ENCODE measurements around the gene CNTN5.
"Not testable (repeated sequence)": the region's sequence is repeated elsewhere in the genome, so short reads cannot be mapped to it uniquely, and the experiment has no call there.

The CNTN5 gene

GRCh38 chr11:100247704-100248103 lies 1227.0 kb downstream of the CNTN5 start:
- no peak for DNase-seq

GRCh38 chr11:100257238-100257803 lies 1236.6 kb downstream of the CNTN5 start:
- not testable (repeated sequence) for DNase-seq

DNA sequence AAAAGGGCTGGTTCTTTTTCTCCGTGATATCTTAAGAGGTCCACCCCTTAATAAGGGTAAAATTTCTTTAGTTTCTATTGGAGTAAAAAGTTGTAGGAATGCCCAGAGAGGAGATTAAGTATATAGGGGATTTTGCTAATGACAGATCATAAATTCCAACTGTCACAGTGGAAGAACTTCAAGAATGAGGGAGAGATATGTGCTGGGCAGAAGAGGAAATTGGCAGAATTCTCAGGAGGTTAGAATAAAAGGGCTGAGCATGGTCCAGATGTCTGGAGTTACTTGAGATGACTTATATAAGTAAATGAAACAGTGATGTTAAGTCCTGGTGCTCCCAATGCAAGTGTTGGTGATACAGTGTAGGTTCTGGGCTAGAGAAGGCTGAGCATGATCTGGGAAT lies 1248.8 kb downstream of the CNTN5 start:
- no peak for DNase-seq

GRCh38 chr11:100273066-100273815 lies 1252.5 kb downstream of the CNTN5 start:
- DNase-seq: no peak

DNA sequence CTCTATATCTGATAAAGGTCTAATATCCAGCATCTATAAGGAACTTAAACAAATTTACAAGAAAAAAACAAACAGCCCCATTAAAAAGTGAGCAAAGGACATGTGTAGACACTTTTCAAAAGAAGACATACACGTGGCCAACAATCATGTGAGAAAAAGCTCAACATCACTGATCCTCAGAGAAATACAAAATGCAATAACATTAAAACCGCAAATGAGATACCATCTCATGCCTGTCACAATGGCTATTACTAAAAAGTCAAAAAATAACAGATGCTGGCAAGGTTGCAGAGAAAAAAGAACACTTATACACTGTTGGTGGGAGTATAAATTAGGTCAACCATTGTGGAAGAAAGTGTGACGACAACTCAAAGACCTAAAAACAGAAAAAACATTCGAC lies 1253.7 kb downstream of the CNTN5 start:
- DNase-seq: not testable (repeated sequence)

DNA sequence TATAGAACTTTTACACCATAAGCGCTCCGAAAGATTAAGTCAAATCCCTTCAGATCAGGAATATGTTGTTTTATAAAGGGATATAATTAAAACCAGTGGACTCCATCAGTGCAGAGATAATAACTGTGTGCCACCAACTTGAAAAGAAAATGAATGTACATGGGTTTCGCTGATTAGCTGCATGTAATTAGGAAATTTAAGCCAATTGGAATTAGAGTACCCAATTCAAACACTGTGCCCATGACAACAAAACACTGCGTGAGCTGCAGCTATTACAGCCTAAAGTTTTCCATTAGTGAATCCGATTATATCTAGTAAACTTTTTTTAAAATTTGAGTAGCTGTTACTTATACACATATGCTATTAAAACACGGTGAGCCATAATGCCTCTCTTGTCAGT lies 1274.0 kb downstream of the CNTN5 start:
- no peak for DNase-seq

- no peak for DNase-seq
These were observed 1275.4 kb downstream of the CNTN5 start for GRCh38 chr11:100296051-100296679.

GRCh38 chr11:100297516-100297915 lies 1276.8 kb downstream of the CNTN5 start:
- no peak for DNase-seq

GRCh38 chr11:100302824-100303223 lies 1282.1 kb downstream of the CNTN5 start:
- DNase-seq: no peak

DNA sequence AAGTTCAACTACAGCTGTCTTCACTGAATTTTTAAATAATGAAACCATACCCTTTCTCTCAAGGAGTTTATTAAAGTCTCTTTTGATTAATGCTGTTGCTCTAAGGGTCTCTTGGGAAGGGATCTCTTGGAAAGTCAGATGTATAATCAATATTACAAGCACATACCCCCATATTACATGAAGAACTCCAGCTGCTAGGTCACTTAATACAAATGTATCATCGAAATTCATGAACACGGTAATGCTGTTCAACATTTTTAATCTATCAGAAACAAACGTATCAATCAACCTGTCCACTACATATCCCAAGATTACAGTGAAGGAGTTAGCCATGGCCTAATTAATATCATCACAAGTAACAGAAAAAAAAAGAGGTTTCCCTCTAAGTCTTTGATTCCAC lies 1283.1 kb downstream of the CNTN5 start:
- no peak for DNase-seq

GRCh38 chr11:100308202-100308601 lies 1287.5 kb downstream of the CNTN5 start:
- DNase-seq: no peak

DNA sequence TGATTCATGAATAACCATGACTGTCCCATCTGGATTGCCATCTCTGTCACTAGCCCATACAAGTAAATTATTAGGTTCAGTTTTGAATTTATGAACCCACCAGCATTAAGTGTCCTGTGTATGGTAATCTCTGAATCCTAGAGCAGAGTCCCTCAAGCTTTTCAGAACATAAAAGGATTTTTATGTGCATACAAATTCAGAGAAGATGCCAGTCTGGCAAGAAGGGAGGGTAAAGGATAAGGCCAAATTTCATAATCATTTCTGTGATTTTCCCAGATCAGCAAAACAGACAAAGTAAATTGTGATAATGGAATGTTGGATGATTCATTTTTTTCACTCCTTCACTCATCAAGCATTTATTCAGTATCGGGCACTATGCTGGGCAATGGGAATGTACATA lies 1295.2 kb downstream of the CNTN5 start:
- DNase-seq: no peak

GRCh38 chr11:100316952-100317351 lies 1296.2 kb downstream of the CNTN5 start:
- DNase-seq: no peak

DNA sequence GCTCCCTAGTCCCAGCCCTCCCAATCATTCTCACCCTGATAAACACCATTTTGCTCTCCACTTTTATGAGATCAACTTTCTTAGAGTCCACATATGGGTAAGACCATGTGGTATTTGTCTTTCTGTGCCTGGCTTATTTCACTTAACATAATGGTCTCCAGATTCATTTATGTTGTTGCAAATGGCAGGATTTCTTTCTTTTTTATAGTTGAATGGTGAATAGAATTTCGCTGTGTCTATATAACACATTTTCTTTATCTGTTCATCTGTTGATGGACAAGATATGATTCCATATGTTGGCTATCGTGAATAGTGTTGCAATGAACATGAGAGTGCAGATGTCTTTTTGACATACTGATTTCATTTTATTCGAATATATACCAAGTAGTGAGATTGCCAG lies 1298.9 kb downstream of the CNTN5 start:
- no peak for DNase-seq

- no peak for DNase-seq
These were observed 1308.0 kb downstream of the CNTN5 start for GRCh38 chr11:100328626-100329340.

DNA sequence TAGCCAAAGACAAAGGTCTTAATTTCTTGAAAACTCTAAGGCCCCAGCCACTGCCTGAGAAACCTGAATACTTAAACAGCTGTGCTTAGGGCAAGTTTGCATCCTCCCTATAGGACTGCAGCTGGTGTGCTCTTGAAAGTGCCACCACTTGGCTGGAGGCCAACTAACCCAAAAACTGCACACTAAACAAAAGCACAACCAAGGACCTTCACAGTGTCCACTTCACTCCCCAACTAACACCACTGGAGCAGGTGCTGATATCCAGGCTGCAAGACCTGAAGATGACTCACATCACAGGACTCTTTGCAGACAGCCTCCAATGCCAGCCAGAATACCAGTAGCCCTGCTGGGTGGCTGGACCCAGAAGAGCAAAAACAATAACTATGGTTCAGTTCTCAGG lies 1308.6 kb downstream of the CNTN5 start:
- no peak for DNase-seq

GRCh38 chr11:100336873-100337272 lies 1316.1 kb downstream of the CNTN5 start:
- DNase-seq: no peak

DNA sequence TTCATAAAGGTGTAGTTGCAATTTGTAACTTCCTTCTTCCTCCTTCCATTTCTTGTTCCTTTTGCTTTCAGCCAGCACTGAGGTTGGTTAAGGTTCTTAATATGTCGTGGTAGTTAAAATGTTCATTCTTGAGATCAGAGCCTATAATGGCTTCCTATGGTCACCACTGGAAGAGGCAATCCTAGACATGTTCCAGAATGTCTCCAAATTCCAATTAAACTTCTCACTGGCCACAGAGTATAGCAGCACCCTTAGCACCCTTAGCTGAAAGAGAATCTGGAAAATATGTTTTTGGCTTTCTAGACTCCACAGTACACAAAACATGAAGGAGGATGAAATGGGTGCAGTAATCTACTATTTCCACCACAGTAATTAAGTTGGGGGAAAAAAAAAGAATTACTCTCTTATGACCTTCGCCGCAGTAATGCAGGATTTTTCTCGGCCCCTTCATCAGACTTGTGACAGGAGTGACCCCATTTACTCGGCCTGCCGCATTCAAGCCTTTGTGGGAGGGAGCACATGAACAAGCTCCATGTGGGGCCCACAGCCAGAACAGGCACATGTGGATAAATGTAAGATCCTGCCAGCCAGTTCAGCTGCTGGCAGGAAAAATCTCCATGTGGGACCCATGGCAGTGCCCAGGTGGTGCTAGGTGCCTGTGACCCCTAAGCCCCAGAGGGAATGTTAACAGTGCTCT lies 1317.5 kb downstream of the CNTN5 start:
- DNase-seq: no peak

DNA sequence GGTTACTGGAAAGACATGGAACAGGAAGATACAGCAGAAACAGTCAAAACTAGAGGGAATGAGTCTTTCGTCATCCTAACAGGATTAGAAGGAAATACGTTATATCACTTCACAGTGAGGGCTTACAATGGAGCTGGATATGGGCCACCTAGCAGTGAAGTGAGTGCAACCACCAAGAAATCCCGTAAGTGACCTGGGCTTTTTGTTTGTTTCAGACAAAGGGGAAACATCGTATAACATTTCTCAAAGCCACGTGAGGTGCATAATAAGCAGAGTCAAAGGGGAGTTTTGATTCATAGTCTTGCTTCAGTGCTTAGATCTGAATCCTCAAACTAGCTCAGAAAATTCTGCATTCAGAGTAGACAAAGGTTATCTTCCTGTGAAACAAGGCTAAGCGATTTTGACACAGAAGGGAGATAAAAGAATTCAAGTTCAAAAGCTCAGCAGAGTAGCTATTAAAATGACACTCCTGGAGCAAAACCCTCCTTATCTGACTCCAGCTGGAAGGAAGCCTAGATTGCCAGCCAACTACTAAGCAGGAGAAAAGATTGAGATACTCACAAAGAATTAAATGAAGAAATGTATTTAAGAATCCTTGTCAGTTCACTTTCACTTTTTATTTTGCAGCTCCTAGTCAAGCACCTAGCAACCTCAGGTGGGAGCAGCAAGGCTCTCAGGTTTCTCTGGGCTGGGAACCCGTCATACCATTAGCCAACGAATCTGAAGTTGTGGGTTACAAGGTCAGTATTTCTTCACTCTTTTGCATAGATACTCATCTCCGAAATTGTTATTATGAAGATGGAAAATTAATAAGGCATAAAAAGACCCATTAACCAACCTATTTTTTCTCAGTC lies 1319.9 kb downstream of the CNTN5 start:
- no peak for DNase-seq

DNA sequence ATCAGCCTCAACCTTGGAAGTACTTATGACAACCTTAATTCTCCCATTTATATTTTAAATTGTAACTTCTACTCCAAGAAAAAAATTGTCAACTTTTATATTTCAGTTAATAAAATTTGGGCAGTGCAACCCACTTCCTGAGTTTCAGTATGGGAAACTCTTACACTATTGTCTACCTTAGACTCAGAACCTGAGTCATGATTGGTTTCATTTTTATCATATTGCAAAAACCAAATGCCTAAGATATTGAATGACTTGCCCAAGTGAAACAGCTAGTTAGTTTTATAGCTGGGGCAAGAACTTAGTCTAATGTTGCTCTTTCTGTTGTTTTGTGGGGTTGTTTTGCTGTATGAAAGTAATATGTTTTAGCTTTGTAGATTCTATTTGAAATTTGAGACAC lies 1332.3 kb downstream of the CNTN5 start:
- no peak for DNase-seq

DNA sequence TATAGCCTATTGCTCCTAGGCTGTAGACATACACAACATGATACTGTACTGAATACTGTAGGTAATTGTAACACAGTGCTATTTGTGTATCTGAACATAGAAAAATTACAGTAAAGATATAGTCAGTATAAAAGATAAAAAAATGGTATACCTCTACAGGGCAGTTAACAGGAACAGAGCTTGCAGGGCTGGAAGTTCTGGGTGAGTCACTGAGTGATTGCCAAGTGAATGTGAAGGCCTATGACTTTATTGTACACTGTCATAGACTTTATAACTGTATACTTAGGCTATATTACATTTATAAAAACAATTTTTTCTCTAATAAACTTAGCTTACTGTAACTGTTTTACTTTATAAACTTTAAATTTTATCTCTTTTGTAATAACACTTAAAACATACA lies 1334.0 kb downstream of the CNTN5 start:
- no peak for DNase-seq

- no peak for DNase-seq
These were observed 1335.3 kb downstream of the CNTN5 start for GRCh38 chr11:100356035-100356434.

All from CD4-positive, alpha-beta T cell treated with Interferon alpha-2 for 1 hour (primary cell).